Testis (tissue), 2 donors: ENCODE data around the gene IKBKE.

ENCODE experiments used
- POLR2A ChIP-seq: fragments of 450-650 bp; IDR thresholded peaks from one replicate; pipeline ENCODE4 v1.6.1; 2017; ENCODE audit warnings: antibody characterized with exemption, mild to moderate bottlenecking, moderate library complexity
- TF ChIP-seq, protein P1 (sequence below), 3 experiments: fragments of 450-650 bp in 2 of 3; fragments of 200-600 bp in 1 of 3; sonication (generic) in 1 of 3; IDR thresholded peaks; one replicate each; pipeline ENCODE4 v1.5.1; 2016 to 2019; ENCODE audit warnings: antibody characterized with exemption in 3 of 3, mild to moderate bottlenecking in 2 of 3, moderate library complexity in 1 of 3

DNA sequence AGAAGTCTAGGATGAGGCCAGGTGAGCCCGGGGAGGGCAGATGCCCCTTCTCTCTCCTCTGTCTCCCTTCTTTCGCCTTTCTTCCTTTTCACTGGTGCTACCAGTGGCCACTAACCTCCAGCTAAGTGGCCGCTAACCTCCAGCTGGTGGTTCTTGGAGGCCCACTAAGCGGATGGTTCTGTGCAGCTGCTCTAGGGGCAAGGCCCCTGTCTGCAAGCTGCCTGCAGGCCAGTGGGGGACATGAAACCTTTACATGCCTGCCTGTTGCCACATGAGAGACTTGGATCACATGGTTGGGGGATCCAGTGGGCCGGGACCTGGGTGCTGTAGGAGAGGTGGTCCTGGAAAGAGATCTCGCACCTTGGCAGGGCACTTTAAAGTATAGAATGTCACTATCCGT lies 17.7 kb downstream of the IKBKE start:
- TF ChIP-seq, protein P1, sequence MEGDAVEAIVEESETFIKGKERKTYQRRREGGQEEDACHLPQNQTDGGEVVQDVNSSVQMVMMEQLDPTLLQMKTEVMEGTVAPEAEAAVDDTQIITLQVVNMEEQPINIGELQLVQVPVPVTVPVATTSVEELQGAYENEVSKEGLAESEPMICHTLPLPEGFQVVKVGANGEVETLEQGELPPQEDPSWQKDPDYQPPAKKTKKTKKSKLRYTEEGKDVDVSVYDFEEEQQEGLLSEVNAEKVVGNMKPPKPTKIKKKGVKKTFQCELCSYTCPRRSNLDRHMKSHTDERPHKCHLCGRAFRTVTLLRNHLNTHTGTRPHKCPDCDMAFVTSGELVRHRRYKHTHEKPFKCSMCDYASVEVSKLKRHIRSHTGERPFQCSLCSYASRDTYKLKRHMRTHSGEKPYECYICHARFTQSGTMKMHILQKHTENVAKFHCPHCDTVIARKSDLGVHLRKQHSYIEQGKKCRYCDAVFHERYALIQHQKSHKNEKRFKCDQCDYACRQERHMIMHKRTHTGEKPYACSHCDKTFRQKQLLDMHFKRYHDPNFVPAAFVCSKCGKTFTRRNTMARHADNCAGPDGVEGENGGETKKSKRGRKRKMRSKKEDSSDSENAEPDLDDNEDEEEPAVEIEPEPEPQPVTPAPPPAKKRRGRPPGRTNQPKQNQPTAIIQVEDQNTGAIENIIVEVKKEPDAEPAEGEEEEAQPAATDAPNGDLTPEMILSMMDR (IDR thresholded peaks at IDR 0.05) = no peak
- no peak for TF ChIP-seq POLR2A
